IPS-15b (cell line): ENCODE data around the gene MAP3K5.
"Not testable (repeated sequence)": the region's sequence is repeated elsewhere in the genome, so short reads cannot be mapped to it uniquely, and the experiment has no call there.

Experiments used
- H3K27me3 ChIP-seq: one replicate; pipeline ENCODE4 v1.6.1; 2013; ENCODE audit warnings: low read length; ENCODE audit not compliant: control insufficient read depth, insufficient read depth
- H3K36me3 ChIP-seq: one replicate; pipeline ENCODE4 v1.6.1; 2013; ENCODE audit warnings: low read length; ENCODE audit not compliant: control insufficient read depth, insufficient read depth
- H3K4me1 ChIP-seq: one replicate; pipeline ENCODE4 v1.6.1; 2013; ENCODE audit warnings: mild to moderate bottlenecking, low read length; ENCODE audit not compliant: control insufficient read depth, insufficient read depth
- H3K4me3 ChIP-seq: one replicate; pipeline ENCODE4 v1.5.1; 2013; ENCODE audit warnings: low read depth, low read length
- H3K9ac ChIP-seq: one replicate; pipeline ENCODE4 v1.6.1; 2013; ENCODE audit warnings: low read depth, mild to moderate bottlenecking, low read length
- H3K9me3 ChIP-seq: one replicate; pipeline ENCODE4 v1.6.1; 2013; ENCODE audit warnings: mild to moderate bottlenecking, low read length; ENCODE audit not compliant: control insufficient read depth, insufficient read depth

The MAP3K5 gene

GRCh38 chr6:136792410-136793262 is at the start of gene MAP3K5:
Gene MAP3K5, minus strand, starts transcription at chr6:136792477. Its CDS starts 320 bp downstream, at chr6:136792157.
- no peaks in the 10 kb centered on the region for H3K4me1 ChIP-seq
- peak within 1 kb of the TSS; percentile 84 for H3K4me3 ChIP-seq
- H3K9me3 ChIP-seq, result no peaks in the 10 kb centered on the region
- H3K9ac ChIP-seq, result peak within 1 kb of the TSS; percentile 73
- peaks cover 31% of the 10 kb centered on the region for H3K27me3 ChIP-seq
- H3K36me3 ChIP-seq, result no peaks in the 10 kb centered on the region

- H3K9me3 ChIP-seq, result no peaks in the 10 kb centered on the region
- no peak overlapping the region for H3K4me3 ChIP-seq
- no peaks in the 10 kb centered on the region for H3K27me3 ChIP-seq
- no peaks in the 10 kb centered on the region for H3K36me3 ChIP-seq
- H3K9ac ChIP-seq, result no peak overlapping the region
- no peaks in the 10 kb centered on the region for H3K4me1 ChIP-seq
Observed at GRCh38 chr6:136840276-136841001, 48.2 kb upstream of the MAP3K5 start.

- no peaks in the 10 kb centered on the region for H3K4me1 ChIP-seq
- peaks cover 9% of the 10 kb centered on the region for H3K9me3 ChIP-seq
- peaks cover 14% of the 10 kb centered on the region for H3K36me3 ChIP-seq
- no peak overlapping the region for H3K4me3 ChIP-seq
- no peaks in the 10 kb centered on the region for H3K27me3 ChIP-seq
- H3K9ac ChIP-seq, result no peak overlapping the region
Observed at GRCh38 chr6:136831873-136832562, 39.7 kb upstream of the MAP3K5 start.

- H3K4me1 ChIP-seq, result no peaks in the 10 kb centered on the region
- no peaks in the 10 kb centered on the region for H3K27me3 ChIP-seq
- H3K4me3 ChIP-seq, result no peak overlapping the region
- no peak overlapping the region for H3K9ac ChIP-seq
- peaks cover 2% of the 10 kb centered on the region for H3K9me3 ChIP-seq
- H3K36me3 ChIP-seq, result no peaks in the 10 kb centered on the region
Observed at GRCh38 chr6:136826216-136826615, 33.9 kb upstream of the MAP3K5 start.

- Histone ChIP-seq H3K4me3 (peak overlapping the region; percentile 85), H3K4me1 (no peaks in the 10 kb centered on the region), H3K36me3 (no peaks in the 10 kb centered on the region), H3K27me3 (no peaks in the 10 kb centered on the region), H3K9ac (peak overlapping the region; percentile 94), H3K9me3 (no peaks in the 10 kb centered on the region)
Observed at GRCh38 chr6:136823128-136823660, 30.9 kb upstream of the MAP3K5 start.

GRCh38 chr6:136822376-136823127 is 30.3 kb upstream of the MAP3K5 start, which contains the start of gene PEX7:
Gene PEX7, plus strand, starts transcription at chr6:136822592. Its CDS starts 74 bp downstream, at chr6:136822666.
- Histone ChIP-seq H3K36me3 (no peaks in the 10 kb centered on the region), H3K27me3 (no peaks in the 10 kb centered on the region), H3K9ac (peak within 1 kb of the TSS; percentile 94), H3K4me1 (no peaks in the 10 kb centered on the region), H3K4me3 (peak within 1 kb of the TSS; percentile 85), H3K9me3 (no peaks in the 10 kb centered on the region)

- Histone ChIP-seq H3K9ac (peak overlapping the region; percentile 71), H3K27me3 (no peaks in the 10 kb centered on the region), H3K36me3 (no peaks in the 10 kb centered on the region), H3K4me3 (peak overlapping the region; percentile 85), H3K4me1 (no peaks in the 10 kb centered on the region), H3K9me3 (no peaks in the 10 kb centered on the region)
Observed at GRCh38 chr6:136822046-136822375, 29.7 kb upstream of the MAP3K5 start.

- Histone ChIP-seq H3K9ac (no peak overlapping the region), H3K36me3 (no peaks in the 10 kb centered on the region), H3K4me3 (no peak overlapping the region), H3K4me1 (no peaks in the 10 kb centered on the region), H3K9me3 (no peaks in the 10 kb centered on the region), H3K27me3 (no peaks in the 10 kb centered on the region)
Observed at GRCh38 chr6:136820561-136820960, 28.3 kb upstream of the MAP3K5 start.

- Histone ChIP-seq H3K9me3 (no peaks in the 10 kb centered on the region), H3K4me1 (no peaks in the 10 kb centered on the region), H3K36me3 (no peaks in the 10 kb centered on the region), H3K4me3 (no peak overlapping the region), H3K9ac (no peak overlapping the region), H3K27me3 (no peaks in the 10 kb centered on the region)
Observed at GRCh38 chr6:136816656-136817055, 24.4 kb upstream of the MAP3K5 start.

GRCh38 chr6:136815608-136816007 is 23.3 kb upstream of the MAP3K5 start:
- H3K36me3 ChIP-seq, H3K4me3 ChIP-seq, H3K9ac ChIP-seq, H3K27me3 ChIP-seq, H3K9me3 ChIP-seq, H3K4me1 ChIP-seq: not testable (repeated sequence)

- H3K9ac ChIP-seq, result no peak overlapping the region
- no peaks in the 10 kb centered on the region for H3K4me1 ChIP-seq
- H3K9me3 ChIP-seq, result no peaks in the 10 kb centered on the region
- no peaks in the 10 kb centered on the region for H3K36me3 ChIP-seq
- H3K27me3 ChIP-seq, result no peaks in the 10 kb centered on the region
- no peak overlapping the region for H3K4me3 ChIP-seq
Observed at GRCh38 chr6:136812174-136812573, 19.9 kb upstream of the MAP3K5 start.
